ENCODE results near the gene AOC3. TPM values are rescaled to one million over a fixed set of nuclear protein-coding genes. Genes with fewer than 3 reads are reported as not detected.
A peak's percentile ranks its signal among the peaks of the same experiment; 100 is the strongest.
"Not testable (repeated sequence)": the region's sequence is repeated elsewhere in the genome, so short reads cannot be mapped to it uniquely, and the experiment has no call there.

AOC3 gene
- total RNA-seq, 1 experiment from 2014 or later = 3.5 TPM

DNA sequence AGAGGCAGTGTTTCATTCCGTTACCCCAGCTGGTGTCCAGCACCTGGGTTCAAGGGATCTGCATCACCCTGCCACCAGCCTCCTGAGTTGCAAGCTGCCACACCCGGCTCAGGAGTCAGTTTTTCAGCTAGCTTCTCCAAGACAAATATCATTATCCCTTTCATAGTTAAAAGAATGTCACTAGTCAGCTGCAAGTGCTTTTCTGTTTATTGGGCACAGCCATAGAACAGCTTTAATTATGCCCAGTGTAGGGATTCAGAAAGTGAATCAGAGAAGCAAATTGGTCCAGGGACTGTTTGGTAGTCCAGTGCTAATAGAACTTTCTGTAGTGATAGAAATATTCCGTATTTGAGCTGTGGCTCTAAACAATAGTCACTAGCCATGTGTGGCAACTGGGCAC lies 2.9 kb upstream of the AOC3 start:
- intact Hi-C loops (cut with micrococcal nuclease; ENCODE audit: unreplicated experiment) = no loop called here
- H3K4me3 Mint-ChIP-seq (ENCODE audit: low read depth, unreplicated experiment) = no peak overlapping the region
- DNase-seq = no peak
- H3K27ac Mint-ChIP-seq (ENCODE audit: unreplicated experiment) = no peak overlapping the region
- CTCF ChIA-PET = interaction anchor here (0.6 to 1.4 kb wide), 2 partner anchors 150 to 623 kb away, joined by 4 to 5 read pairs; partner anchors contain the start of gene RPL27
- H3K9me3 Mint-ChIP-seq (ENCODE audit: low read depth, unreplicated experiment) = no peaks in the 10 kb centered on the region
- peaks cover 4% of the 10 kb centered on the region for H3K27me3 Mint-ChIP-seq (ENCODE audit: unreplicated experiment)
- peaks cover 8% of the 10 kb centered on the region for H3K4me1 Mint-ChIP-seq (ENCODE audit: low read depth, unreplicated experiment)
- BruUV-seq (replicated peaks) = no TSS peak
- H3K36me3 Mint-ChIP-seq (ENCODE audit: insufficient read depth, unreplicated experiment) = peaks cover 36% of the 10 kb centered on the region
- TF ChIP-seq, protein P1, sequence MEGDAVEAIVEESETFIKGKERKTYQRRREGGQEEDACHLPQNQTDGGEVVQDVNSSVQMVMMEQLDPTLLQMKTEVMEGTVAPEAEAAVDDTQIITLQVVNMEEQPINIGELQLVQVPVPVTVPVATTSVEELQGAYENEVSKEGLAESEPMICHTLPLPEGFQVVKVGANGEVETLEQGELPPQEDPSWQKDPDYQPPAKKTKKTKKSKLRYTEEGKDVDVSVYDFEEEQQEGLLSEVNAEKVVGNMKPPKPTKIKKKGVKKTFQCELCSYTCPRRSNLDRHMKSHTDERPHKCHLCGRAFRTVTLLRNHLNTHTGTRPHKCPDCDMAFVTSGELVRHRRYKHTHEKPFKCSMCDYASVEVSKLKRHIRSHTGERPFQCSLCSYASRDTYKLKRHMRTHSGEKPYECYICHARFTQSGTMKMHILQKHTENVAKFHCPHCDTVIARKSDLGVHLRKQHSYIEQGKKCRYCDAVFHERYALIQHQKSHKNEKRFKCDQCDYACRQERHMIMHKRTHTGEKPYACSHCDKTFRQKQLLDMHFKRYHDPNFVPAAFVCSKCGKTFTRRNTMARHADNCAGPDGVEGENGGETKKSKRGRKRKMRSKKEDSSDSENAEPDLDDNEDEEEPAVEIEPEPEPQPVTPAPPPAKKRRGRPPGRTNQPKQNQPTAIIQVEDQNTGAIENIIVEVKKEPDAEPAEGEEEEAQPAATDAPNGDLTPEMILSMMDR (IDR thresholded peaks at IDR 0.05; ENCODE audit: unreplicated experiment) = no peak

DNA sequence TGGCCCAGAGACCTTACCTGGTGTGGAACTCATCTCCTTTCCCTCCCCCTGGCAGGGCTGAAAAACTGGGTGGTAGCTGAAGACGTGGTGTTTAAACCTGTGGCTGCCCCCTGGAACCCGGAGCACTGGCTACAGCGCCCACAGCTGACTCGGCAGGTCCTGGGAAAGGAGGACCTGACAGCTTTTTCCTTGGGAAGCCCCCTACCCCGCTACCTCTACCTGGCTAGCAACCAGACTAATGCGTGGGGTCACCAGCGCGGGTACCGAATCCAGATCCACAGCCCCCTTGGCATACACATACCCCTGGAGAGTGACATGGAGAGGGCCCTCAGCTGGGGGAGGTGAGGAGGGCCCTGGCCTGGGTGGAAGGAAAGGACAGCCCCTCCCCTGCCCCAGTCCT lies 2.0 kb upstream of the AOC3 start:
- intact Hi-C loops (cut with micrococcal nuclease; ENCODE audit: unreplicated experiment) = no loop called here
- no peak for DNase-seq
- peaks cover 8% of the 10 kb centered on the region for H3K4me1 Mint-ChIP-seq (ENCODE audit: low read depth, unreplicated experiment)

DNA sequence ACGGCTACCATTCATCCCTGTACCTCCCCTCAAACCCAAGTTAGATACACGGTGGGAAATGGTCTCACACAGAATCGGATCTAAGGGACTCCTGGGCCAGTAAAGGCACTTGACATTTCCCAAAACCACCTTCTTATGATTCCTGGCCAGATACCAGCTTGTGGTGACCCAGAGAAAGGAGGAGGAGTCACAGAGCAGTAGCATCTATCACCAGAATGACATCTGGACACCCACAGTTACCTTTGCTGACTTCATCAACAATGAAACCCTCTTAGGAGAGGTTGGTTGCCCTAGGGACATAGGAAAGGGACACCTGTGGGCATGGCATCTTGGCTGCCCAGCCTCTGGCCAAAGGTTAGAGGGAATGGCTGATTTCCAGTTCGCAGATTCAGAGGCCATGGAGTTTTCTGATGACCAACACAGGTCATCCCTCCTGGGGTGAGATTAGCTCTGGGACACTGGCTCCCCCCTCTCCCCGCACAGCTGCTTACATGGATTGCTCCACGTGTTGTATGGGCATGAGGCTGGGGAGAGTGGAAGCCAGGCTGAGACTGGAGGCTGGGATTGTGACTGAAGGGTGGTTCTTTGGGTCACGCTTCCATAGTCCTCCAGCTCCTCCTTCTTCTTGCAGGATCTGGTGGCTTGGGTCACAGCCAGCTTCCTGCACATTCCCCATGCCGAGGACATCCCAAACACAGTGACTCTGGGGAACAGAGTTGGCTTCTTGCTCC lies 1.4 kb upstream of the AOC3 start:
- Mint-ChIP-seq H3K9me3 (ENCODE audit: low read depth, unreplicated experiment) (no peaks in the 10 kb centered on the region), H3K27ac (ENCODE audit: unreplicated experiment) (no peak overlapping the region), H3K36me3 (ENCODE audit: insufficient read depth, unreplicated experiment) (peaks cover 23% of the 10 kb centered on the region), H3K4me1 (ENCODE audit: low read depth, unreplicated experiment) (peaks cover 8% of the 10 kb centered on the region), H3K27me3 (ENCODE audit: unreplicated experiment) (peaks cover 20% of the 10 kb centered on the region), H3K4me3 (ENCODE audit: low read depth, unreplicated experiment) (no peak overlapping the region)
- intact Hi-C loops (cut with micrococcal nuclease; ENCODE audit: unreplicated experiment) = no loop called here
- no peak for DNase-seq
- TF ChIP-seq, protein P1 (IDR thresholded peaks at IDR 0.05; ENCODE audit: unreplicated experiment) = no peak
- BruUV-seq (replicated peaks) = TSS peak; percentile 1
- CTCF ChIA-PET = no interaction called here

More for the DNA sequence above, 2.0 kb upstream of the AOC3 start:
- BruUV-seq (replicated peaks) = no TSS peak
- CTCF ChIA-PET = interaction anchor here (1.4 kb wide), 1 partner anchor 149 kb away, joined by 5 read pairs; the partner anchor contains the start of gene RPL27
- no peaks in the 10 kb centered on the region for H3K9me3 Mint-ChIP-seq (ENCODE audit: low read depth, unreplicated experiment)
- peaks cover 14% of the 10 kb centered on the region for H3K27me3 Mint-ChIP-seq (ENCODE audit: unreplicated experiment)
- H3K4me3 Mint-ChIP-seq (ENCODE audit: low read depth, unreplicated experiment) = no peak overlapping the region
- no peak overlapping the region for H3K27ac Mint-ChIP-seq (ENCODE audit: unreplicated experiment)
- peaks cover 29% of the 10 kb centered on the region for H3K36me3 Mint-ChIP-seq (ENCODE audit: insufficient read depth, unreplicated experiment)
- TF ChIP-seq, protein P1 (IDR thresholded peaks at IDR 0.05; ENCODE audit: unreplicated experiment) = no peak

DNA sequence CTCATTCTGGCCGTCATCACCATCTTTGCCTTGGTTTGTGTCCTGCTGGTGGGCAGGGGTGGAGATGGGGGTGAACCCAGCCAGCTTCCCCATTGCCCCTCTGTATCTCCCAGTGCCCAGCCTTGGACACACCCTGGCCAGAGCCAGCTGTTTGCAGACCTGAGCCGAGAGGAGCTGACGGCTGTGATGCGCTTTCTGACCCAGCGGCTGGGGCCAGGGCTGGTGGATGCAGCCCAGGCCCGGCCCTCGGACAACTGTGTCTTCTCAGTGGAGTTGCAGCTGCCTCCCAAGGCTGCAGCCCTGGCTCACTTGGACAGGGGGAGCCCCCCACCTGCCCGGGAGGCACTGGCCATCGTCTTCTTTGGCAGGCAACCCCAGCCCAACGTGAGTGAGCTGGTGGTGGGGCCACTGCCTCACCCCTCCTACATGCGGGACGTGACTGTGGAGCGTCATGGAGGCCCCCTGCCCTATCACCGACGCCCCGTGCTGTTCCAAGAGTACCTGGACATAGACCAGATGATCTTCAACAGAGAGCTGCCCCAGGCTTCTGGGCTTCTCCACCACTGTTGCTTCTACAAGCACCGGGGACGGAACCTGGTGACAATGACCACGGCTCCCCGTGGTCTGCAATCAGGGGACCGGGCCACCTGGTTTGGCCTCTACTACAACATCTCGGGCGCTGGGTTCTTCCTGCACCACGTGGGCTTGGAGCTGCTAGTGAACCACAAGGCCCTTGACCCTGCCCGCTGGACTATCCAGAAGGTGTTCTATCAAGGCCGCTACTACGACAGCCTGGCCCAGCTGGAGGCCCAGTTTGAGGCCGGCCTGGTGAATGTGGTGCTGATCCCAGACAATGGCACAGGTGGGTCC lies 607 bp downstream of the AOC3 start:
- H3K27ac Mint-ChIP-seq (ENCODE audit: unreplicated experiment); intact Hi-C loops (cut with micrococcal nuclease; ENCODE audit: unreplicated experiment); H3K9me3 Mint-ChIP-seq (ENCODE audit: low read depth, unreplicated experiment); H3K4me1 Mint-ChIP-seq (ENCODE audit: low read depth, unreplicated experiment); H3K36me3 Mint-ChIP-seq (ENCODE audit: insufficient read depth, unreplicated experiment); H3K4me3 Mint-ChIP-seq (ENCODE audit: low read depth, unreplicated experiment); DNase-seq; BruUV-seq (replicated peaks): not testable (repeated sequence)
- H3K27me3 Mint-ChIP-seq (ENCODE audit: unreplicated experiment) = peaks cover 20% of the 10 kb centered on the region
- CTCF ChIA-PET = interaction anchor here (0.6 kb wide), 3 partner anchors 75 to 146 kb away, joined by 3 to 4 read pairs (median 3); no protein-coding TSS in a partner anchor
